Measurements from ENCODE around the gene GYPC. TPM values are rescaled to one million over a fixed set of nuclear protein-coding genes. Genes with fewer than 3 reads are reported as not detected.

GYPC gene
- total RNA-seq, 4 donors from 2014 or later = 19.1 to 40.2 (median 28.5) TPM

GRCh38 chr2:126681505-126681904 lies 25.5 kb downstream of the GYPC start:
- Histone ChIP-seq H3K4me1 (no peaks in the 10 kb centered on the region), H3K27ac (no peak overlapping the region), H3K27me3 (no peaks in the 10 kb centered on the region), H3K4me3 (no peak overlapping the region), H3K9me3 (no peaks in the 10 kb centered on the region), H3K36me3 (no peaks in the 10 kb centered on the region)
- intact Hi-C loops (cut with DNase I; ENCODE audit: low total_unique reads) = no loop called here
- 91% methylated on average over 6 of the region's 6 CpGs; no CpG with 5 or more reads in 1 of the 2 donors for WGBS, 2 donors (ENCODE audit: low coverage in 1 of 2)
- no peak for DNase-seq
- in situ Hi-C loops (cut with MboI; ENCODE audit: low pct_ligation_motif_present in 1 of 4, low pct_unique_long_range_greater_than_20kb in 1 of 4, low sequenced_read_pairs in 3 of 4) = no loop called here
- no peak for TF ChIP-seq CTCF (IDR thresholded peaks at IDR 0.05)
- no peak for TF ChIP-seq POLR2AphosphoS5 (IDR thresholded peaks at IDR 0.05)
- TF ChIP-seq POLR2A (IDR thresholded peaks at IDR 0.05) = no peak
- TF ChIP-seq EP300 (IDR thresholded peaks at IDR 0.05; ENCODE audit: low read depth) = no peak

DNA sequence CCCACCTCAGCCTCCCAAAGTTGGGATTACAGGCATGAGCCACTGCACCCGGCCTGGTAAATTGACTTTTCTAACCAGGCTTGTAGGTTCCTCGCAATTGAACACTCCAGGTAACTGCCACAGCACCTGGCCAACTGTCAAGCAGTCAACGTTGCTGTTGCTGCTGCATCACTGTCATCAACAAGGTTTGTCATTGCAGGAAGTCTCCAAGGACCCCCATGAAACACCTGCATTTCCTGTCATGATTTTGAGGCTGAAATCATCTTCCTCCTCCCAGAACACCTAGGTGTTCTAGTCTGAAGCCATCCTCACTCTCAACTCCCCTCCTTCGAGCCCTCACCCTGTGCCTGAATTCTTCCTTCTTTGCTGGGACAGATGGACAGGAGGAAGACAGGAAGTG lies 29.7 kb downstream of the GYPC start:
- in situ Hi-C loops (cut with MboI; ENCODE audit: low pct_ligation_motif_present in 1 of 4, low pct_unique_long_range_greater_than_20kb in 1 of 4, low sequenced_read_pairs in 3 of 4) (no loop called here), intact Hi-C loops (cut with DNase I; ENCODE audit: low total_unique reads) (no loop called here)
- H3K27ac ChIP-seq = no peak overlapping the region
- H3K4me1 ChIP-seq = no peaks in the 10 kb centered on the region
- no peak for DNase-seq
- H3K36me3 ChIP-seq = no peaks in the 10 kb centered on the region
- 78% methylated on average over 4 of the region's 4 CpGs; no CpG with 5 or more reads in 1 of the 2 donors for WGBS, 2 donors (ENCODE audit: low coverage in 1 of 2)
- H3K9me3 ChIP-seq = no peaks in the 10 kb centered on the region
- H3K27me3 ChIP-seq = no peaks in the 10 kb centered on the region
- TF ChIP-seq EP300 (IDR thresholded peaks at IDR 0.05; ENCODE audit: low read depth) (no peak), POLR2A (IDR thresholded peaks at IDR 0.05) (no peak), CTCF (IDR thresholded peaks at IDR 0.05) (no peak), POLR2AphosphoS5 (IDR thresholded peaks at IDR 0.05) (no peak)
- no peak overlapping the region for H3K4me3 ChIP-seq

DNA sequence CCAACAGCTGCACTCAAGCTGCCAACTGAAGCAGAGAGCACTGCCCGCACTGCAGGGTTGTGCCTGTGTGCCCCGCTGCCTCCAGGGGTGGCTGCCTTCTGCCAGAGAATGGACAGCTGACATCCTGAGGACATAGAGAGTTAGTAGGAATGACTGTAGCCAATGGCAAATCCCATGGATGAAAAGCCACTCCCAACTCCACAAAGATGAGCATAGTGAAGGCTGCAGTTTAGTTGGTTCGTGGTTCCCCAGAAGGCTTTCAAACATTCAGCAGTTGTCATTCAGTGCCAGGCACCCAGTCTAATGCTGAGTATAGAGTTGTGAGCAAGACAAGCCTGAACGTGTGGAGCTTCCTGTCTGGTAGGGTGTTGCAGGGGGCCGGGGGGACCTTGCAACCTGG lies 30.3 kb downstream of the GYPC start:
- H3K4me3 ChIP-seq = no peak overlapping the region
- H3K27ac ChIP-seq = no peak overlapping the region
- H3K4me1 ChIP-seq = no peaks in the 10 kb centered on the region
- intact Hi-C loops (cut with DNase I; ENCODE audit: low total_unique reads) (no loop called here), in situ Hi-C loops (cut with MboI; ENCODE audit: low pct_ligation_motif_present in 1 of 4, low pct_unique_long_range_greater_than_20kb in 1 of 4, low sequenced_read_pairs in 3 of 4) (no loop called here)
- no peaks in the 10 kb centered on the region for H3K27me3 ChIP-seq
- TF ChIP-seq CTCF (IDR thresholded peaks at IDR 0.05) (no peak), POLR2AphosphoS5 (IDR thresholded peaks at IDR 0.05) (no peak), EP300 (IDR thresholded peaks at IDR 0.05; ENCODE audit: low read depth) (no peak), POLR2A (IDR thresholded peaks at IDR 0.05) (no peak)
- DNase-seq = no peak
- no peaks in the 10 kb centered on the region for H3K36me3 ChIP-seq
- 58 to 81% methylated on average over 2 to 5 of the region's 5 CpGs for WGBS, 2 donors (ENCODE audit: low coverage in 1 of 2)
- H3K9me3 ChIP-seq = no peaks in the 10 kb centered on the region

DNA sequence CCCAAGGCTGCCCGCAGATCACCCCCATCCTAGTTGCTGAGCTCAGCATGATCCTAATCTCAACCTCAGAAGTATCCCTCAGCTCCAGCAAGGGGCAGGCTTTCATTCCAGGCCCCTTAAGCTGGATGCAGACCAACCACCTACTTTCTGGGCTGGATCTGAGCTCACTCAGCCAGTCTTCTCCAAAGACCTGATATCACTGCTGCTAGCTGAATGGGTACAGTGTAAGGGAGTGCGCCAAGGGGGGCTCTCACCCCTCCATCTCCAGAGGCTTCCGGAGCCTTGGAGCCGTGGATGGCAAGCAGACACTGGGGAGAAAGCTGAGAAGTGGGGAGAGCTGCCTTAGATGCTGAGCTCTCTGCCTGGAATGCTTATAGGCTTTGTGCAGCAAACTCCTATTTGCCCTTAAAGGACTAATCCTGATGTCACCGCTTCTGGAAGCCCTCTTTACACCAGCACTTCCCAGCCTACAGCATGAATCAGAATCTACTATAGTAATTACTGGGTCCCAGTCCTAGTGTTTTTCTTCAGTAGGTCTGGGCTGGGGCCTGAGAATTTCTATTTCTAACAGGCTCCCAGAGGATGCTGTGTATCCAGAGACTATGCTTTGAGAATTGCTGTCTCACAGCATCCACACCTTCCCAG lies 31.0 kb downstream of the GYPC start:
- Histone ChIP-seq H3K4me3 (no peak overlapping the region), H3K9me3 (no peaks in the 10 kb centered on the region), H3K27ac (no peak overlapping the region), H3K4me1 (no peaks in the 10 kb centered on the region), H3K36me3 (no peaks in the 10 kb centered on the region), H3K27me3 (no peaks in the 10 kb centered on the region)
- WGBS, 2 donors (ENCODE audit: low coverage in 1 of 2) = 80 to 91% methylated on average over 1 to 5 of the region's 5 CpGs
- in situ Hi-C loops (cut with MboI; ENCODE audit: low pct_ligation_motif_present in 1 of 4, low pct_unique_long_range_greater_than_20kb in 1 of 4, low sequenced_read_pairs in 3 of 4) = no loop called here
- TF ChIP-seq POLR2A (IDR thresholded peaks at IDR 0.05) = no peak
- TF ChIP-seq CTCF (IDR thresholded peaks at IDR 0.05) = no peak
- no peak for TF ChIP-seq EP300 (IDR thresholded peaks at IDR 0.05; ENCODE audit: low read depth)
- no peak for TF ChIP-seq POLR2AphosphoS5 (IDR thresholded peaks at IDR 0.05)
- intact Hi-C loops (cut with DNase I; ENCODE audit: low total_unique reads) = no loop called here
- no peak for DNase-seq

All from transverse colon (tissue), 4 donors.